Epithelial cell of proximal tubule (primary cell): ENCODE results near the gene RAB30. TPM values are rescaled to one million over a fixed set of nuclear protein-coding genes. Genes with fewer than 3 reads are reported as not detected.

ENCODE experiments used
- DNase-seq: peaks from one replicate; pipeline ENCODE4 v3.0.0-alpha.2; 2011; ENCODE audit warnings: low read depth
- H3K4me3 ChIP-seq: 2 replicates; pipeline ENCODE4 v1.5.1; 2011; ENCODE audit warnings: low read depth, mild to moderate bottlenecking, low read length
- total RNA-seq: library from RNA; depleted of rRNA; stranded (reverse); fragments of >200 nt; gene quantifications from 2 replicates; pipeline ENCODE4 v1.2.3, GENCODE V29; 2015
- TF ChIP-seq, protein P1 (sequence below): conservative IDR thresholded peaks from 2 replicates; pipeline ENCODE4 v1.5.1; 2012; ENCODE audit warnings: low read depth, mild to moderate bottlenecking, low read length

Gene RAB30
- total RNA-seq, 1 donor from 2014 or later = 2.8 TPM

DNA sequence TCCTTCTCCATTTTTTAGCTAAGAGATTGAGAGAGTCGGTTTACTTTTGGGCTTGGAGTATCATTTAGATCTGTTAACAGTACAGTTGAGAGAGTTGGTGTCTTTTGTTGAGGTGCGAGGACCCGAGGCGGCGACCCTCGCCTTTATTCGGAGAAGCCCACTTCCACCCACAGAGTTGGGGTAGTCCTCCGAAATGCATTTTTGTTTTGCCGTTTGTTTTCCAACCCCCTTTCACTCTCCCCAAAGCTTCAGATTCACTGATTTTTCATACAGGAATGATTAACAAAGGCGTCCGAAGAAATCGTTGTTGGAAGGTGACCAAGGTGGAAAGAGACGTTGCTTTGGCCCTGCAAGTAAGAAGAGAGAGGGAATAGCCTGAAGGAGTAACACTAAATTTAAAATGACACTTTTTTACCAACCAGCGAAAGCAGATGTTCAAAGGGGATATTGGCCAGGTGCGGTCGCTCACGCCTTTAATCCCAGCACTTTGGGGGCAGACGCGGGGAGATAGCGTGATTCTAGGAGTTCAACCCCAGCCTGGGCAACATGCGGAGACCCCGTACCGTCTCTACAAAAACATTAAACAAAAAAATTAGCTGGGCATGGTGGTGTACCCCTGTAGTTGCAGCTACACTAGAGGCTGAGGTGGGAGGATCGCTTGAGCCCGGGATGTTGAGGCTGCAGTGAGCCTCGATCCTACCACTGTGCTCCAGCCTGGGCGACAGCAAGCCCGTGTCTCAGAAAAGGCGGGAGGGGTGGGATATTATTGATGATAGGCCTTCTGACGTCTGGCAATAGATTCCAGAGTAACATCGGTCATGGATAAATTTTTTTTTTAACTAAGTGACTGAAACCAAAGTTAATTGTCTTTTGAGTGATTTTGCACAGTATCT, 899 bp upstream of the RAB30 start:
- DNase-seq = no peak
- H3K4me3 ChIP-seq = peak overlapping the region; percentile 87
- TF ChIP-seq, protein P1, sequence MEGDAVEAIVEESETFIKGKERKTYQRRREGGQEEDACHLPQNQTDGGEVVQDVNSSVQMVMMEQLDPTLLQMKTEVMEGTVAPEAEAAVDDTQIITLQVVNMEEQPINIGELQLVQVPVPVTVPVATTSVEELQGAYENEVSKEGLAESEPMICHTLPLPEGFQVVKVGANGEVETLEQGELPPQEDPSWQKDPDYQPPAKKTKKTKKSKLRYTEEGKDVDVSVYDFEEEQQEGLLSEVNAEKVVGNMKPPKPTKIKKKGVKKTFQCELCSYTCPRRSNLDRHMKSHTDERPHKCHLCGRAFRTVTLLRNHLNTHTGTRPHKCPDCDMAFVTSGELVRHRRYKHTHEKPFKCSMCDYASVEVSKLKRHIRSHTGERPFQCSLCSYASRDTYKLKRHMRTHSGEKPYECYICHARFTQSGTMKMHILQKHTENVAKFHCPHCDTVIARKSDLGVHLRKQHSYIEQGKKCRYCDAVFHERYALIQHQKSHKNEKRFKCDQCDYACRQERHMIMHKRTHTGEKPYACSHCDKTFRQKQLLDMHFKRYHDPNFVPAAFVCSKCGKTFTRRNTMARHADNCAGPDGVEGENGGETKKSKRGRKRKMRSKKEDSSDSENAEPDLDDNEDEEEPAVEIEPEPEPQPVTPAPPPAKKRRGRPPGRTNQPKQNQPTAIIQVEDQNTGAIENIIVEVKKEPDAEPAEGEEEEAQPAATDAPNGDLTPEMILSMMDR = no peak

DNA sequence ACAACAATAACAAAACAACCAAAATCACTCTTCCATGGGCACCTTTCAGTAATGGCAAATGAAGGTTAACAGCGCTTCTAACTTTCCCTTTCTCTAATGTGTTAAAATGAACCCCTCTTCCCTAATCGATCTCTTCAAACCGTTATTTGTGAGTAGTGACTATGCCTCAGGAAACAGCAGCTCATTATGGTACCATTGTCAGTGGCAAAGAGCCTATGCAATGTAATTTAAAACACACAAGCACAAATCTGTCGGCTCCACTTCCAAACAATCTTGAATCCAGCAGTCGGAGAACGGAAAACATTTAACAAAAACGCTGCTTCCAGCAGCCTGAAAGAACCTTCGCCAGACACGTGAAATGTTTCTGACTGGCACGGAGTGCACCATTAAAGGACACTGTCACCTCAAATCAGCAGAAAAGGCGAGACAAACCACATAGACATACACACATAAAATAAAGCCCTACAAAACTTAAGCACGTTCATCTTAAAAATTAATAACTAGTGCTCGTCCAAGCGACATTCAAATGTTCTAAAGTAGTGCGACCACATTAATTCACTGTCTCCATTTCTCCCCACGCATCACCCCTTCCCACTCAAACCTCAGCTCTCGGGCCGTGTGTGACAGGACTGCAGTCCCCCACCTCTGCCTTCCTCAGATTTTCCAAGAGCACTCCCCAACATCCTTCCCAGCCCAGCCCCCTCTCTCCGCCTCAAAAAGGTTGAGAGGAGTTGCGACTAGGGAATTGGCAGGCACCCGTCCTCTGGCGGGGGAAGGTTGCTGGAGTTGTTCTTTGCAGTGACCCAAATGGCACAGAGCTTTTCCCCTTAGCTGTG, 748 bp downstream of the RAB30 start:
- TF ChIP-seq, protein P1 = no peak
- peak overlapping the region; percentile 87 for H3K4me3 ChIP-seq
- DNase-seq = no peak

- TF ChIP-seq, protein P1 = no peak
- peak overlapping the region; percentile 87 for H3K4me3 ChIP-seq
- no peak for DNase-seq
Observed at GRCh38 chr11:83070044-83070701, 1.5 kb downstream of the RAB30 start.

DNA sequence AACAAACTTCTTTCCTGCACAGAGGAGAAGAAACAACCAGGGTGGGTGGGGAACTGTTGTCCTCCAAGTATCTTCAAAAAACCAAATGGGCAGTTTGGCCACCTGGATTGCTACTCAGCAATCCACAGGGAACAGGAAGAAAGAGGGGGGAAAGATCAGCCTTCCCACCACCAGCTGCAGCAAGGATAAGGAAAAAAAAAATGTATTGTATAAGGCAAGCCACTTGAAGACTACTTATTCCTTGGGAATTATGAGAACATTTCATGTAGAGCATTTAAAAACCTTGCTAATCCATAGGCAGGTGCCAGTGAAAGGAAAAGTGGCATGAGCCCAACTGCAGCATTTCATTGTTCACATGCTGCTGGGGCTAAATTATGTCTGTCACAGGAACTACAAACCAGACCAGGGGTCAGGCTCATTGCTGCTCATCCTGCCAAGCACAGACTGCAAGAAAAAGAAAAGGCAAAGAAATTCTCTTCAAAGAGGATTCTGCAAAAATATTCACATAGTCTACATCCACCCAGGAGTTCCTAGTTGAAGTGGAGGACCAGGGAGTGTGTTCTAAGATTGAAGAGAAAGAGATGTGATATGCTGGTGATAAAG, 2.2 kb downstream of the RAB30 start:
- no peak overlapping the region for H3K4me3 ChIP-seq
- no peak for DNase-seq
- TF ChIP-seq, protein P1 = no peak

DNA sequence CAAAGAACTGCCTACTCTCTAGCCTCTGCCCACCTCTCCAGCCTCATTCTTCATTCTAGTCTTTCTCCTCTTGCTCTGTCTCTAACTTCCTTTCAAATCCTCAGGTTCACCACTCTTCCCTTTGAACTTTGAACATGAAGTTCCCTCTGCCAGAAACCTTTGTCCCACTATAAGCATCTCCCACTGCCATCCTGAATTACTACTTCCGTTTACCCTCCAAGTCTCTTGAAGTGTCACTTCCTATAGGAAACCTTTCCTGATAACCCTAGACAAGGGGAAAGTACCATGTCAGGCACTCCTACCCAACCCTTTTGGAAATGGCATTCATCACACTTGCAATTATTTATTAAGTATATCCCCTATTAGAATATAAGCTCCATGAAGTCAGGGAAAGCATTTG, 3.1 kb downstream of the RAB30 start:
- H3K4me3 ChIP-seq = no peak overlapping the region
- no peak for DNase-seq
- TF ChIP-seq, protein P1 = no peak

GRCh38 chr11:83064011-83064410, 7.7 kb downstream of the RAB30 start:
- TF ChIP-seq, protein P1 = no peak
- no peak for DNase-seq
- H3K4me3 ChIP-seq = no peak overlapping the region
